Right atrium auricular region (tissue), 2 donors: Measurements from ENCODE around the gene PRADC1. TPM values are rescaled to one million over a fixed set of nuclear protein-coding genes. Genes with fewer than 3 reads are reported as not detected.
A peak's percentile ranks its signal among the peaks of the same experiment; 100 is the strongest.

Experiments used
- DNase-seq: peaks from one replicate; pipeline ENCODE4 v3.0.0-alpha.2; 2019; ENCODE audit warnings: low spot score
- H3K27ac ChIP-seq, 2 donors: fragments of 200-600 bp; sonication (generic); 1 replicate in 1 of 2; 2 replicates in 1 of 2; pipeline ENCODE4 v1.5.1; 2016 to 2019
- H3K27me3 ChIP-seq, 2 donors: fragments of 200-600 bp; sonication (generic); one replicate each; pipeline versions ENCODE4 v1.5.1 to v1.6.0; 2017 to 2019
- H3K36me3 ChIP-seq: fragments of 200-600 bp; sonication (generic); one replicate; pipeline ENCODE4 v1.5.1; 2016
- H3K4me1 ChIP-seq, 2 donors: fragments of 200-600 bp; sonication (generic); one replicate each; pipeline versions ENCODE4 v1.5.1 to v1.6.0; 2017 to 2019
- H3K4me3 ChIP-seq, 2 donors: fragments of 200-600 bp; sonication (generic); 1 replicate in 1 of 2; 2 replicates in 1 of 2; pipeline ENCODE4 v1.5.1; 2017 to 2019; ENCODE audit warnings: mild to moderate bottlenecking in 1 of 2, moderate library complexity in 1 of 2
- H3K9me3 ChIP-seq, 2 donors: fragments of 200-600 bp; sonication (generic); one replicate each; pipeline ENCODE4 v1.5.1; 2019
- total RNA-seq, 2 donors: library from RNA; depleted of rRNA; stranded (reverse); fragments of >200 nt; gene quantifications; one replicate each; pipeline ENCODE4 v1.1.0, GENCODE V29; 2016
- TF ChIP-seq, protein P1 (sequence below), 2 donors: fragments of 200-600 bp; sonication (generic); IDR thresholded peaks; one replicate each; pipeline ENCODE4 v1.5.1; 2019; ENCODE audit warnings: antibody characterized with exemption in 2 of 2

Gene PRADC1
- total RNA-seq, 2 donors from 2014 or later, result 49.5 to 124 TPM

DNA sequence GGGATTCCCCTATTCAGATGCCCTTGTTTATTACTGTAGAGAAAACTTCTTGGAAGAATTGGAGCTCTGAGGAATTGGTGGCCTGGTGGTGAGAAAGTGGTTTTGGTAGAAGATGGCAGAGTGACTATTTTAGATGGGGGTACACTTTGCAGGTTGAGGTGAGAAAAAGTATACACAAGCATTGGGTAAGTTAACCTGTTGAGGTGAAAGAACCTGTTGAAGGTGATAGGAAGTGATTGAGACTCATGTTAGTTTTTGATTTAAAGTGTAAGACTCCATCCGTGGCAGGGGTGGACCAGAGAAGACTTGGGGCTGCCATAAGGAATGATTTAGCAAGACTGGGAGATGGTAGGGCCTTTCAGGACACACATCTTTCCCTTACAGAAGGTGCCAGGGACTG is 4.1 kb upstream of the PRADC1 start:
- Histone ChIP-seq H3K36me3 (peaks cover 27% of the 10 kb centered on the region), H3K27ac (no peak overlapping the region), H3K4me1 (peaks cover 0 to 50% of the 10 kb centered on the region in 2 donors), H3K27me3 (no peaks in the 10 kb centered on the region), H3K4me3 (no peak overlapping the region), H3K9me3 (no peaks in the 10 kb centered on the region)
- DNase-seq, result no peak
- TF ChIP-seq, protein P1, sequence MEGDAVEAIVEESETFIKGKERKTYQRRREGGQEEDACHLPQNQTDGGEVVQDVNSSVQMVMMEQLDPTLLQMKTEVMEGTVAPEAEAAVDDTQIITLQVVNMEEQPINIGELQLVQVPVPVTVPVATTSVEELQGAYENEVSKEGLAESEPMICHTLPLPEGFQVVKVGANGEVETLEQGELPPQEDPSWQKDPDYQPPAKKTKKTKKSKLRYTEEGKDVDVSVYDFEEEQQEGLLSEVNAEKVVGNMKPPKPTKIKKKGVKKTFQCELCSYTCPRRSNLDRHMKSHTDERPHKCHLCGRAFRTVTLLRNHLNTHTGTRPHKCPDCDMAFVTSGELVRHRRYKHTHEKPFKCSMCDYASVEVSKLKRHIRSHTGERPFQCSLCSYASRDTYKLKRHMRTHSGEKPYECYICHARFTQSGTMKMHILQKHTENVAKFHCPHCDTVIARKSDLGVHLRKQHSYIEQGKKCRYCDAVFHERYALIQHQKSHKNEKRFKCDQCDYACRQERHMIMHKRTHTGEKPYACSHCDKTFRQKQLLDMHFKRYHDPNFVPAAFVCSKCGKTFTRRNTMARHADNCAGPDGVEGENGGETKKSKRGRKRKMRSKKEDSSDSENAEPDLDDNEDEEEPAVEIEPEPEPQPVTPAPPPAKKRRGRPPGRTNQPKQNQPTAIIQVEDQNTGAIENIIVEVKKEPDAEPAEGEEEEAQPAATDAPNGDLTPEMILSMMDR (IDR thresholded peaks at IDR 0.05), result no peak

GRCh38 chr2:73235315-73236028 is 2.4 kb upstream of the PRADC1 start:
- H3K4me3 ChIP-seq, result peak overlapping the region; percentile 73 to 87
- no peaks in the 10 kb centered on the region for H3K9me3 ChIP-seq
- TF ChIP-seq, protein P1 (IDR thresholded peaks at IDR 0.05), result no peak
- H3K4me1 ChIP-seq, result peaks cover 0 to 51% of the 10 kb centered on the region in 2 donors
- no peaks in the 10 kb centered on the region for H3K27me3 ChIP-seq
- peak overlapping the region in 1 of 2 donors; percentile 95 for H3K27ac ChIP-seq
- H3K36me3 ChIP-seq, result peaks cover 13% of the 10 kb centered on the region
- no peak for DNase-seq

GRCh38 chr2:73233932-73234832 is 1.1 kb upstream of the PRADC1 start, which contains the start of gene CCT7:
Gene CCT7 (plus strand): TSS chr2:73234308. CDS start chr2:73234379, 71 bp downstream.
- Histone ChIP-seq H3K9me3 (no peaks in the 10 kb centered on the region), H3K36me3 (peaks cover 10% of the 10 kb centered on the region), H3K4me1 (peaks cover 0 to 43% of the 10 kb centered on the region in 2 donors), H3K4me3 (peak within 1 kb of the TSS; percentile 73 to 87), H3K27ac (peak within 1 kb of the TSS; percentile 92 to 95), H3K27me3 (no peaks in the 10 kb centered on the region)
- DNase-seq, result peak; percentile 92
- TF ChIP-seq, protein P1 (IDR thresholded peaks at IDR 0.05), result no peak

DNA sequence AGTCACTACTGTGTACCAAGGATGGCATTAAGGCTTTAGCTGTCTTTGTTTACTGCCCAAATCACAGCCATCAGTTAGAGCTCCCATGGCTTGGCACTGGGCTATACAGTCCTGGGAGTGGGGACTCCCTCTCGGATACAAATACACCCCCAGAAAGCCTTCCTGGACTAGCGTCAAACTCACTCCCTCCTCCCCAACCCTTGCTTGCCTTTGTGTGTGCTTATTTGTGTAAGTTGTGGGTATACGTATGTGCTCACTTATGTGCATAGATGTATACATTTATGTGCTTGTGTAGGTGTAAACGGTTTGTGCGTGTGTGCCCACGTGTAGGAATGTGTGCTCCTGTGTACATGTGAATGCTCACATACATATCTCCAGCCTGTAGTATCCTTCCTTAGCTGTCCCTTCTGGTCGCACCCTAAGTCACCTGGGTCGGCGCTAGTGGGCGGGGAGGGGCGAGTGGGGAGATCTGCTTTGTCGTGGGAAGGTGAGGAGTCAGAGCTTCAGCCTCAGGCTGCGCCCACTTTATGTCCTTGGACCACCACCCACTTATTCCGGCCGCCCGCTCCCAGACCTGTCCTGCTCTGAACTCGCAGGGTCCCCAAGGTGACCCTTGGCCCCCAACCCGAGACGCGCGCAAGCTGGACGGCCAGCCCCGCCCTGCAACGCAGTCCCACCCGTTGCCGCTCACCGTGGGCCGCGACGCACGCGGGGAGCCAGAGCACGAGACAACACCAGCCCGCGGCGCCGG is 461 bp downstream of the PRADC1 start:
- no peaks in the 10 kb centered on the region for H3K27me3 ChIP-seq
- H3K27ac ChIP-seq, result peak overlapping the region; percentile 92 to 95
- TF ChIP-seq, protein P1 (IDR thresholded peaks at IDR 0.05), result no peak
- no peaks in the 10 kb centered on the region for H3K9me3 ChIP-seq
- peaks cover 0 to 34% of the 10 kb centered on the region in 2 donors for H3K4me1 ChIP-seq
- H3K4me3 ChIP-seq, result peak overlapping the region; percentile 73 to 87
- peaks cover 26% of the 10 kb centered on the region for H3K36me3 ChIP-seq
- DNase-seq, result no peak

DNA sequence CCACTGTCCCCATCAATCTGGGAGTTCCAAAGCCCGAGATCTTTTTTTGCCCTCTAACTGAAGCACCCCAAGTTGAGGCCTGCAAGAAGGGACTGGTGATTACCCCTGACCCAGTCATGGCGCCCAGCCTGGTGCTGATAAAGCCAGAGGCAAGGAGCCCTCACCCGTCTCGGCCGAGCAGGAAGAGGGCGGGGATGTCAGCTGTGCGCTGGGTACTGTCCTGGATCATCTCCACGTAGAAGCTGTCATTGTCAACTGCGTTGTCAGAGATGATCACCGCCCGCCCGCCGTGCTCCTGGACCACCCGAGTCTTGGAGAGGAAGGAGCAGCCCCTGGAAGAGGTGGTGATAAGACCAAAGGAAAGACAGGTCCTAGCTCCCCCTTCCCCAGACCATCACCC is 4.4 kb downstream of the PRADC1 start:
- TF ChIP-seq, protein P1 (IDR thresholded peaks at IDR 0.05), result no peak
- Histone ChIP-seq H3K4me3 (no peak overlapping the region), H3K4me1 (peaks cover 0 to 8% of the 10 kb centered on the region in 2 donors), H3K27ac (no peak overlapping the region), H3K27me3 (no peaks in the 10 kb centered on the region), H3K36me3 (peaks cover 47% of the 10 kb centered on the region), H3K9me3 (no peaks in the 10 kb centered on the region)
- no peak for DNase-seq
